ENCODE data around the gene SP1. TPM values are rescaled to one million over a fixed set of nuclear protein-coding genes. Genes with fewer than 3 reads are reported as not detected.
"Not testable (repeated sequence)": the region's sequence is repeated elsewhere in the genome, so short reads cannot be mapped to it uniquely, and the experiment has no call there.

The SP1 gene
- total RNA-seq, 1 donor = 50.3 TPM

DNA sequence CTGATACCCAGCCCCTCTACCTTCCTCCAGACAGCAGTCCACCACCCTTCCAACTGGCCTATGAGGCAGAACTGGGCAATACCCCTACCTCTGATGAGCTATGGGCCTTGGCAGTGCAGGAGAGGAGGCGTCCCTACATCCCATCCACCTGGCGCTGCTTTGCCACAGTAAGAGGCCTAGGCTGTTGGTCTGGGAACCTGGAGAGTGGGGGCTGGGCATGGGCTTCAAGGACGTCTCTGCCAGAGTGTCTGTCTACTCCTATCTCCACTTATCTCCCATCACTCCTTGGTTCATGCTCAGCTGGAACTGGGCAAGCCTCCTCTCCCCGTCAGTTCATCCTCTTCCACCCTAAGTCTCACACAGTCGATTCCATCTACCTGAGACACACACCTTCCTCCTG lies 50.1 kb downstream of the SP1 start:
- H4K20me1 ChIP-seq (ENCODE audit: insufficient read depth, low read length) = no peaks in the 10 kb centered on the region
- no peak overlapping the region for H3K27ac ChIP-seq (ENCODE audit: low read depth, low read length)
- H2AFZ ChIP-seq (ENCODE audit: low read length) = no peak overlapping the region
- no peaks in the 10 kb centered on the region for H3K9me3 ChIP-seq (ENCODE audit: low read depth, low read length)
- H3K4me1 ChIP-seq (ENCODE audit: insufficient read depth, low read length) = peaks cover 23% of the 10 kb centered on the region
- no peaks in the 10 kb centered on the region for H3K79me2 ChIP-seq (ENCODE audit: insufficient read depth, low read length)
- H3K36me3 ChIP-seq (ENCODE audit: insufficient read depth, low read length) = no peaks in the 10 kb centered on the region
- TF ChIP-seq, protein P1, sequence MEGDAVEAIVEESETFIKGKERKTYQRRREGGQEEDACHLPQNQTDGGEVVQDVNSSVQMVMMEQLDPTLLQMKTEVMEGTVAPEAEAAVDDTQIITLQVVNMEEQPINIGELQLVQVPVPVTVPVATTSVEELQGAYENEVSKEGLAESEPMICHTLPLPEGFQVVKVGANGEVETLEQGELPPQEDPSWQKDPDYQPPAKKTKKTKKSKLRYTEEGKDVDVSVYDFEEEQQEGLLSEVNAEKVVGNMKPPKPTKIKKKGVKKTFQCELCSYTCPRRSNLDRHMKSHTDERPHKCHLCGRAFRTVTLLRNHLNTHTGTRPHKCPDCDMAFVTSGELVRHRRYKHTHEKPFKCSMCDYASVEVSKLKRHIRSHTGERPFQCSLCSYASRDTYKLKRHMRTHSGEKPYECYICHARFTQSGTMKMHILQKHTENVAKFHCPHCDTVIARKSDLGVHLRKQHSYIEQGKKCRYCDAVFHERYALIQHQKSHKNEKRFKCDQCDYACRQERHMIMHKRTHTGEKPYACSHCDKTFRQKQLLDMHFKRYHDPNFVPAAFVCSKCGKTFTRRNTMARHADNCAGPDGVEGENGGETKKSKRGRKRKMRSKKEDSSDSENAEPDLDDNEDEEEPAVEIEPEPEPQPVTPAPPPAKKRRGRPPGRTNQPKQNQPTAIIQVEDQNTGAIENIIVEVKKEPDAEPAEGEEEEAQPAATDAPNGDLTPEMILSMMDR (IDR thresholded peaks at IDR 0.05; ENCODE audit: extremely low read depth, low read depth, low read length) = no peak
- DNase-seq (ENCODE audit: insufficient read length, low spot score, missing footprints) = no peak
- H3K27me3 ChIP-seq (ENCODE audit: insufficient read depth, low read length) = no peaks in the 10 kb centered on the region
- no peak overlapping the region for H3K4me2 ChIP-seq (ENCODE audit: insufficient read depth, low read length)
- no peak overlapping the region for H3K4me3 ChIP-seq (ENCODE audit: insufficient read depth, low read length)

DNA sequence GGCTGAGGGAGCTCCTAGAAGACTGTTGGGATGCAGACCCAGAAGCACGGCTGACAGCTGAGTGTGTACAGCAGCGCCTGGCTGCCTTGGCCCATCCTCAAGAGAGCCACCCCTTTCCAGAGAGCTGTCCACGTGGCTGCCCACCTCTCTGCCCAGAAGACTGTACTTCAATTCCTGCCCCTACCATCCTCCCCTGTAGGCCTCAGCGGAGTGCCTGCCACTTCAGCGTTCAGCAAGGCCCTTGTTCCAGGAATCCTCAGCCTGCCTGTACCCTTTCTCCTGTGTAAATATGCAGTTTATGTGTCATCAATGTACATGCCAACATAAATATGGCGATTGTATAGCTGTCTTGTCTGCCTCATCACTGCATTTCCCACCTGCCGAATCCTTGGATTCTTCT lies 51.2 kb downstream of the SP1 start:
- H3K79me2 ChIP-seq (ENCODE audit: insufficient read depth, low read length) = no peaks in the 10 kb centered on the region
- DNase-seq (ENCODE audit: insufficient read length, low spot score, missing footprints) = no peak
- H3K4me3 ChIP-seq (ENCODE audit: insufficient read depth, low read length) = no peak overlapping the region
- peaks cover 23% of the 10 kb centered on the region for H3K4me1 ChIP-seq (ENCODE audit: insufficient read depth, low read length)
- H3K27ac ChIP-seq (ENCODE audit: low read depth, low read length) = peak overlapping the region; percentile 43
- no peaks in the 10 kb centered on the region for H4K20me1 ChIP-seq (ENCODE audit: insufficient read depth, low read length)
- H3K9me3 ChIP-seq (ENCODE audit: low read depth, low read length) = no peaks in the 10 kb centered on the region
- peak overlapping the region; percentile 86 for H2AFZ ChIP-seq (ENCODE audit: low read length)
- peak overlapping the region; percentile 25 for H3K4me2 ChIP-seq (ENCODE audit: insufficient read depth, low read length)
- H3K27me3 ChIP-seq (ENCODE audit: insufficient read depth, low read length) = no peaks in the 10 kb centered on the region
- H3K36me3 ChIP-seq (ENCODE audit: insufficient read depth, low read length) = no peaks in the 10 kb centered on the region
- TF ChIP-seq, protein P1 (IDR thresholded peaks at IDR 0.05; ENCODE audit: extremely low read depth, low read depth, low read length) = no peak

DNA sequence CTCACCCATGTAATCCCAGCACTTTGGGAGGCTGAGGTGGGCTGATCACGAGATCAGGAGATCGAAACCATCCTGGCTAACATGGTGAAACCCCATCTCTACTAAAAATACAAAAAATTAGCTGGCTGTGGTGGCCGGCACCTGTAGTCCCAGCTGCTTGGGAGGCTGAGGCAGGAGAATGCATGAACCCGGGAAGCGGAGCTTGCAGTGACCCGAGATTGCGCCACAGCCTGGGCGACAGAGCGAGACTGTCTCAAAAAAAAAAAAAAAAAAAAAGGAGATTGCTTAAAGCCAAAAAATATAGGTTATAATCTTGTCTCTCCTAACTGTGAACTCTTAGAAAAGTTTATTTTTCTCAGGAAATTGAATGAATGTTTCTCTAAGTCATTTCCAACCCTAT lies 55.4 kb downstream of the SP1 start:
- H3K36me3 ChIP-seq (ENCODE audit: insufficient read depth, low read length); H3K79me2 ChIP-seq (ENCODE audit: insufficient read depth, low read length); H3K27ac ChIP-seq (ENCODE audit: low read depth, low read length); H3K9me3 ChIP-seq (ENCODE audit: low read depth, low read length); H2AFZ ChIP-seq (ENCODE audit: low read length); H3K27me3 ChIP-seq (ENCODE audit: insufficient read depth, low read length); H4K20me1 ChIP-seq (ENCODE audit: insufficient read depth, low read length); H3K4me3 ChIP-seq (ENCODE audit: insufficient read depth, low read length); H3K4me2 ChIP-seq (ENCODE audit: insufficient read depth, low read length); DNase-seq (ENCODE audit: insufficient read length, low spot score, missing footprints): not testable (repeated sequence)
- peaks cover 12% of the 10 kb centered on the region for H3K4me1 ChIP-seq (ENCODE audit: insufficient read depth, low read length)

DNA sequence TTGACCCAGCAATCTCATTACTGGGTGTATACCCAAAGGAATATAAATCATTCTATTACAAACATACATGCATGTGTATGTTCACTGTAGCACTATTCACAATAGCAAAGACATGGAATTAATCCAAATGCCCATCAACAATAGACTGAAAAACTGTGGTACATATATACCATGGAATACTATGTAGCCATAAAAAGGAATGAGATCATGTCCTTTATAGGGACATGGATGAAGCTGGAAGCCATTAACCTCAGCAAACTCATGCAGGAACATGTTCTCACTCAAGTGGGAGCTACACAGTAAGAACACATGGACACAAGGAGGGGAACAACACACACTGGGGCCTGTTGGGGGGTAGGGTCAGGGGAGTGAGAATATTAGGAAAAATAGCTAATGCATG lies 59.6 kb downstream of the SP1 start:
- H3K27me3 ChIP-seq (ENCODE audit: insufficient read depth, low read length); H3K36me3 ChIP-seq (ENCODE audit: insufficient read depth, low read length); H3K27ac ChIP-seq (ENCODE audit: low read depth, low read length); DNase-seq (ENCODE audit: insufficient read length, low spot score, missing footprints); H3K9me3 ChIP-seq (ENCODE audit: low read depth, low read length); H4K20me1 ChIP-seq (ENCODE audit: insufficient read depth, low read length); H2AFZ ChIP-seq (ENCODE audit: low read length); H3K4me2 ChIP-seq (ENCODE audit: insufficient read depth, low read length); H3K4me3 ChIP-seq (ENCODE audit: insufficient read depth, low read length): not testable (repeated sequence)
- H3K79me2 ChIP-seq (ENCODE audit: insufficient read depth, low read length) = peaks cover 23% of the 10 kb centered on the region
- peaks cover 18% of the 10 kb centered on the region for H3K4me1 ChIP-seq (ENCODE audit: insufficient read depth, low read length)

DNA sequence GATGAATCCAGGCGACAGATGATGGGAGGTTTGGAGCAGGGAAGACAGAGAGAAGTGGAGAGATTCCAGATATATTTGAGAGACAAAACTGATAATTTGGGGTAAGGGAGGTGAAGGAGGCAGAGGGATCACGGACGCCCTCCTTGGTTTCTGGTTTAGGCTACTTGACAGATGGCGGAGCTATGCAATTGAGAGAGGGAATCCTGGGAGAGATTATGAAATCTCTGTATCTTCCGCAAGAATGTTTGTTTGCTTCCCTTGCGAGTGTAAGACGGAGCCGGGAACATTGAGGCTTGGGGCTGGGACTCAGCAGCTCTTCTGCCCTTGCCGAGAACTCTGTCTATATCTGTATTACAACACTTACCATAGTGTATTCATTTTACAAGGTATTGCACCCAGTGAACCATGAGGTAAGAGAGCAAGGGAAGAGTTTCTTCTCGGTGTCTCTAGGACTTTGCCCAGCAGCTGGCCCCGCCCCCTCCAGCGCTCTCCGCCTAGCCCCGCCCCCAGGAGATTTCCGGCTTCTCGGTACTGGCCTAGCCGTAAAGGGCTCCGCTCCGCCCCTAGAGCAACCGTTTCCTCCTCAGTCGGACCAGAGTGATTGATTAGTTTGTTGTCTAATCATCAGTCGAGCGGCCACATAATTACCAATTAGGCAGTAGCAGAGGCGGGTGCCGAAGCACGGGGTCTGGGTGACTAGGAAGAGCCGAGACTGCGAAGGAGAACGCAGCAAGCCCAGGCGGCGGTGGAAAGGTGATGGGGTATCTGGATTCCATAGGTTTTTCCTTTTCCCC lies 61.3 kb downstream of the SP1 start, which contains the start of gene PRR13:
TSS of gene PRR13 (plus strand) at position 695 of the 794 bp plus-strand sequence. CDS start 981 bp downstream, outside the sequence.
- H3K79me2 ChIP-seq (ENCODE audit: insufficient read depth, low read length) = peaks cover 34% of the 10 kb centered on the region
- H3K4me3 ChIP-seq (ENCODE audit: insufficient read depth, low read length) = peak within 1 kb of the TSS; percentile 81
- DNase-seq (ENCODE audit: insufficient read length, low spot score, missing footprints) = peak; percentile 98
- peaks cover 18% of the 10 kb centered on the region for H3K4me1 ChIP-seq (ENCODE audit: insufficient read depth, low read length)
- peak within 1 kb of the TSS; percentile 92 for H3K4me2 ChIP-seq (ENCODE audit: insufficient read depth, low read length)
- H2AFZ ChIP-seq (ENCODE audit: low read length) = peak within 1 kb of the TSS; percentile 99
- H3K27ac ChIP-seq (ENCODE audit: low read depth, low read length) = peak within 1 kb of the TSS; percentile 78
- H3K36me3 ChIP-seq (ENCODE audit: insufficient read depth, low read length) = peaks cover 22% of the 10 kb centered on the region
- TF ChIP-seq, protein P1 (IDR thresholded peaks at IDR 0.05; ENCODE audit: extremely low read depth, low read depth, low read length) = no peak
- H4K20me1 ChIP-seq (ENCODE audit: insufficient read depth, low read length) = no peaks in the 10 kb centered on the region
- no peaks in the 10 kb centered on the region for H3K27me3 ChIP-seq (ENCODE audit: insufficient read depth, low read length)
- H3K9me3 ChIP-seq (ENCODE audit: low read depth, low read length) = no peaks in the 10 kb centered on the region
